NCI-H1436 treated with DMSO at 0.1 percent for 48 hours (cell line): ENCODE data around the gene REV3L.
"Not testable (repeated sequence)": the region's sequence is repeated elsewhere in the genome, so short reads cannot be mapped to it uniquely, and the experiment has no call there.

Source experiments
- DNase-seq: peaks from one replicate; lab custom pipeline; 2025; lab: John Stamatoyannopoulos, UW

REV3L gene

GRCh38 chr6:111492499-111492898, 9.5 kb upstream of the REV3L start:
- DNase-seq: no peak

DNA sequence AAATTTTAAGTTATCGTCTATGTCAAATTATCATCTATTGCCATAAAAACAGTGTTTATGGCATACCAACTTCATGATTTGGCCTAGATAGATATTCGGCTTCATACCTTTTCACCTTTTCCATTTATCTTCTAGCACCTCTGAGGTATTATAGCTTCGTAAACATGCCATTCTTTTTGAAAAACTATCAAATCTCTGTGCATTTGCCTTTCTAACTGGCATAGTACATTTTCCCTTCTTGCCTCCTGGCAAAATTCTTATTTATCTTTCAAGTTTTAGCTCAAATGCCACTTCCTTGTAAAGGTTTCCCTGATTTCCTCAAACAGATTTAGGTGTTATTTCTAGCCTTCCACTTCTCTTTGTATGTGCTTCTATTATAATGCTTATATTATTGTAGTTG, 7.0 kb upstream of the REV3L start:
- no peak for DNase-seq

DNA sequence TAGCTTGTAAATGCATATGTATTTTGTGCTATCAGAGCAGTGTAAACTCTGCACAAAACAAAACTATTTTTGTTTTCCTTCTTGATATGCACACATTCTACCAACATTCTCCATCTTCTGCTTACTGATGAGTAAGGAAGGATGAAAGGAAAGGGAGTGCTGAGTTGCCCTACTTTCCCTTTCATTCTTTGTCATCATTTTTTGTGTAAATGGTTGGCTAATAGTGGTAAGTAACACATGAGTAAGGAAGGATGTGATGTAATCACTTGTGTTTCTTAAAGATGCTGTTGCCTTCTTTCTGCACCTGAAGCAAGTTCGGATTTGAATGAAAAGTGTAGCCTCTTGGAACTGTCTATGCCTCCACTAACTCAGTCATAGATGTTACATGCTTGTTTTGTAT, 4.6 kb upstream of the REV3L start:
- DNase-seq: no peak

DNA sequence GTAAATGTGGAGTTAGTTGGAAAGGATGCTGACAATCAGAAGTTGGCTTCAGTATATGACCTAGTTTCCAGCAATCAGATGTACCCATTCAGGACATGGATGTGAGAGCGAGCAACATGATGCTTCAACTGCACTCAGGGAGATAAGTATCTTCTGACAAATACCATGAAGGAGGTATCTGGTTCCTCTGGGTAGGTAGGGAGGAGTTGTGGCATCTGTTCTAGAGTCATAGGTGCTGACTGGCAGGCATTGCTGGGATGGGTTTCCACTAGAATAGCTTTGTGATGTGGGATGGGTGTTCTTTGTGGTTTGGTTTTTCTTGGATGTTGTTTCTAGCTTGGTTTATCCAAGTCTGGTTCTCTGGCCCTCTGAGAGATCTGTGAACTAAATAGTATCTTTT, 3.9 kb upstream of the REV3L start:
- no peak for DNase-seq

DNA sequence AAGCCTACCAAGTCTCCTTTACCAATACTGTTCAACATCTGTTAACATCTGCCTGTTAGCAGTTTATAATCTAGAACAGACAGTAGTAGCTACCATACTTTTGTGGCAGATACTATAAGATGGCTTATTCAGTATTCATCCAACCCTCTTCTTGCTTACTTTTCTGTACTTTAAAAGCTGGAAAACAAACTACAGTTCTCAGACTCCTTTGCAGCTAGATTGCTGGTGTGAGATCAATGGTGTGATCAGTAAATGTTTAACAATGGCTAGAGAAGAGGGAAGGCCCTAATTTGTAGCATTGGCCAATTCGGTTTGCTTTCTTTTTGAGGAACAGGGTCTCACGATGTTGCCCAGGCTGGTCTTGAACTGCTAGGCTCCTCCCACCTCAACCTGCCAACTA, 3.5 kb upstream of the REV3L start:
- DNase-seq: no peak

DNA sequence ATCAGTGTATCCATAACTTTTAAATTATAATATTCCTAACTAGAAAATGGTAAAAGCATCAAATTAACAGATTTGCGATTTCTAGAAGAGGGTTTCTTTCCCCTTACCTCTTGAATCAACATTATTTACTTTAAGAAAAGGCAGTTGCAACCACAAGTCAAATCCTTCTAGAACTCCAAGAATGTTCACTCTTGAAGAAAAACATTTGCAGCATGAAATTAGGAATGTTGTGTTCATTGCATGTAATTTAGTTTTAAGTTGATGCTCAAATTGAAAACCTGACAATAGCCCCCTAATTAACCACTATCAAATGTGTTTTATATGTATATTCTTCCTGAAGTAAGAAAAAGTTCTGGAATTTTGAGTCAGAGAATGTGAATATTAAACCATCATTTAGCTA, 2.3 kb upstream of the REV3L start:
- no peak for DNase-seq

DNA sequence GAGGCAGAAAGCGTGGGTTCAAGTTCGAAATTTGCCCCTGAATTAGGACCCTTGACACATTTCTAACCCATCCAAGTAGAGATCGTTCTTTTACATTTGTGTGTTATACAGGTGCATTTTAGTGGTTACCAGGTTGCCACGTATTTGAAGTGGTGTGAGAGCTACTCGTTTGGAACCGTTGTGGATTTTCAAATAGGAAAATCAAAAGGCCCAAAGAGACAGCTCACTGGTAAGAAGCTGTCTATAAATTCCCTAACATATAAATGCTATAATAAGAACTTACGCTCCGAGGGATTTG, 1.6 kb upstream of the REV3L start:
- no peak for DNase-seq

- DNase-seq: peak; percentile 73
These were observed 966 bp upstream of the REV3L start for GRCh38 chr6:111483736-111484632.

- DNase-seq: no peak
These were observed 645 bp downstream of the REV3L start for GRCh38 chr6:111482188-111482958.

DNA sequence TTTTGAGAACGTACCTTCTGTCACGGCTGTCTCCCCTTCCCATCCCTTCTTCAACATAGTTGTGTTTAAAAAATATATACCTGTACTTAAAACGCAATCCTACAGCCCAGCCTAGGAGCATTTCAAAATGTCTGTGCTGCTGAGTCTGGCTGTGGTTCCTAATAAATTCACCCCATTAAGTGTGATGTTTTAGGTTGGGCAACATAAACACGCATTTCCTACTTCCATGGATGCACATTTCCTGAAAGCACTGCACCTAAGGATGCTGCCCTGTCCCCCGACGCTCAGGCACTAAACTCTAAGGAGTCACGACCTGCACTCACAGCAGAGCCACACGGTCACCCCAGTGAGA, 1.2 kb downstream of the REV3L start:
- no peak for DNase-seq

GRCh38 chr6:111480988-111481822, 1.8 kb downstream of the REV3L start:
- no peak for DNase-seq

DNA sequence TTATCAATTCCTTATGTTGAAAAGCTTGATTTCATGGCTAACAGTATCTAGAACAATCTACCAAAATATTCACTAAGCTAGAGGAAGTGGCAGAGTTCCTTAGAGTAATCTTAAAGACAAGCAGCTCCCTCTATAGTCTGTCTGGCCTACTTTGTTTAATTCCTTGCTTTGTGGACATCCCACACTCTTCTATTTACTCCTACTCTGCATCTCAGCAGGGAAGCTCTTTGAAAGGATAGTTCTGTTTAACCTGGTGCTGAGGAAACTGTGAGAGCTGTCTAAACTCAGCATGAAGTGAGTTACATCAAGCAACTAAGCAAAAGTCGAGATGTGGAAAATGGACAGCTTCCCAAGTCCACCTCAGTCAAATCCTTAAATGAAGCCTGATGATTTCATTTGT, 4.3 kb downstream of the REV3L start:
- no peak for DNase-seq

DNA sequence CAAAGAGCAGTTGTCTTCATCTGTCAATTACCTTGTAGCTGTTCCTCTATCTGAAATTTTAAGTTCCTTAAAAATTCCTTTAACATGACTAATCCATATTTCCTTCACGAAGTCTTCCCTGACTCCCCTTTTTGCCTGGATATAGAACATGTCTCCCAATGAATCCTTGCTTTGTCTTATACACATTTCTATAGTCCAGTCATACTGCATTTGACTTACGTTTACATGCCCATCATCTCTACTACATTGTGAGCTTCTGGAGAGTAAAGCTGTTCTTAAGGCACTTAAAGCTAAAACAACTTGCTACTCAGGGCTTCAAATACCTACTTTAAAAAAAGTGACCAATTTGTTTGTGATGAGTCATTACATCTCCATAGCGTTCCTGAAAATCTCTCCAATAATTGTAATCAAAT, 4.9 kb downstream of the REV3L start:
- no peak for DNase-seq

DNA sequence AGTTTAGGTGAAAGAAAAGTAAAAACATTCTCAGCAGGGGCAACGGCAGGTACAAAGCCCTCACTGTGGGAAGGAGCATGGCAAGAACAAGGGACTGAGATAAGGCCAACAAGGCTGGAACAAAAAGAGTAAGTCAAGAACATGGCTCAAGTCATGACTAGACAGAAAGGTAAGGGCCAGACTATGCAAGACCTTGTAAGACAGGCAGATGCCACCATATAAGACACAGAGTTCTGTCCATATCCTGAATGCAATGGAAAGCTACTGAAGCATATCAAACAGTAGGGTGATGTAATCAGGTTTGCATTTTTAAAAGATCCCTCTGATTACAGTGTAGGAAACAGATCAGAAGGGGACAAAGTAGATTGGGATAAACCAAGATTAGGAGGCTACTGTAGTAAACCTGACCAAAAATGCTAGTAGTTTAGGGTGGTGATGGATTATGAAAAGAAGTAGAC, 5.5 kb downstream of the REV3L start:
- no peak for DNase-seq

DNA sequence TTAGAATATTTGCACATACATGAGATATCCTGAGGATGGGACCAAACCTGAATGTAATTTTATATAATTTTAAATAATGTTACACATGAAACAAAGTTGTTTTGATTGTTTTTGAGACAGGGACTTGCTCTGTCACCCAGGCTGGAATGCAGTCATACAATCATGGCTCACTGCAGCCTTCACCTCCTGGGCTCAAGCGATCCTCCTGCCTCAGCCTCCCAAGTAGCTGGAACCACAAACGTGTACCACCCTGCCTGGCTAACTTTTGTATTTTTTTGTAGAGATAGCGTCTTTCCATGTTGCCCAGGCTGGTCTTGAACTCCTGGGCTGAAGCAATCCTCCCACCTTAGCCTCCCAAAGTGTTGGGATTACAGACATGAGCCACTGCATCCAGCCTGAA, 7.0 kb downstream of the REV3L start:
- not testable (repeated sequence) for DNase-seq

- no peak for DNase-seq
These were observed 8.2 kb downstream of the REV3L start for GRCh38 chr6:111474771-111475170.

- no peak for DNase-seq
These were observed 8.9 kb downstream of the REV3L start for GRCh38 chr6:111474106-111474505.

GRCh38 chr6:111472933-111473435, 10.0 kb downstream of the REV3L start:
- no peak for DNase-seq

- DNase-seq: no peak
These were observed 11.1 kb downstream of the REV3L start for GRCh38 chr6:111471958-111472357.

GRCh38 chr6:111471533-111471932, 11.5 kb downstream of the REV3L start:
- no peak for DNase-seq

GRCh38 chr6:111470991-111471390, 12.0 kb downstream of the REV3L start:
- DNase-seq: no peak

DNA sequence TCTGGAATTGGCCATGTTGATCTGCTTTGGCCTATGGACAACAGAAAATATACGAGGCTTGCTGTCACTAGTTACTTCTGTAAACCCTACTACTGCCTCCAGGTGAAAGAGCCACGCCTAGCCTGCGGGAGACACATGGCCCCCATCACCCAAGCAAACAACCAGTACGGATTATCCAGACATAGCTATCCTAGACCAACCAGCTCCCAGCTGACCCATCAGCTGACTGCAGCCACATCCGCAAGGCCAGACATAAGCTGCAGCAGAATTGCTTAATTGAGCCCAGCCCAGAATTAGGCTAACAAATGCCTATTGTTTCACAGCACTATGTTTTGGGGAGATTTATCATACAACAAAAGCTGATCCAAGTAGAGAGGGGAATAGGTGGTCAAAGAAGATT, 13.5 kb downstream of the REV3L start:
- DNase-seq: no peak
